ENCODE results near the gene DNAJC13. TPM values are rescaled to one million over a fixed set of nuclear protein-coding genes. Genes with fewer than 3 reads are reported as not detected.
A peak's percentile ranks its signal among the peaks of the same experiment; 100 is the strongest.

Gene DNAJC13
- total RNA-seq, 6 experiments from 2014 or later = 55.9 to 66.4 (median 60.1) TPM

- H3K4me3 Mint-ChIP-seq = no peak overlapping the region
- no peak for TF ChIP-seq CTCF (IDR thresholded peaks at IDR 0.05)
- H3K27ac Mint-ChIP-seq = no peak overlapping the region
- H3K4me1 Mint-ChIP-seq (ENCODE audit: low read depth) = no peaks in the 10 kb centered on the region
- H3K27me3 Mint-ChIP-seq (ENCODE audit: insufficient read depth) = peaks cover 7% of the 10 kb centered on the region
- H3K36me3 Mint-ChIP-seq (ENCODE audit: low read depth) = no peaks in the 10 kb centered on the region
- H3K9me3 Mint-ChIP-seq = no peaks in the 10 kb centered on the region
- no peak for DNase-seq
Observed at GRCh38 chr3:132406587-132406986, 10.7 kb upstream of the DNAJC13 start.

- no peaks in the 10 kb centered on the region for H3K4me1 Mint-ChIP-seq (ENCODE audit: low read depth)
- H3K4me3 Mint-ChIP-seq = no peak overlapping the region
- H3K36me3 Mint-ChIP-seq (ENCODE audit: low read depth) = no peaks in the 10 kb centered on the region
- peaks cover 7% of the 10 kb centered on the region for H3K27me3 Mint-ChIP-seq (ENCODE audit: insufficient read depth)
- H3K9me3 Mint-ChIP-seq = no peaks in the 10 kb centered on the region
- H3K27ac Mint-ChIP-seq = no peak overlapping the region
- DNase-seq = no peak
- no peak for TF ChIP-seq CTCF (IDR thresholded peaks at IDR 0.05)
Observed at GRCh38 chr3:132407025-132407424, 10.3 kb upstream of the DNAJC13 start.

GRCh38 chr3:132414841-132415240, 2.5 kb upstream of the DNAJC13 start:
- Mint-ChIP-seq H3K4me3 (no peak overlapping the region), H3K27ac (no peak overlapping the region), H3K27me3 (ENCODE audit: insufficient read depth) (no peaks in the 10 kb centered on the region; the same call in 1 of the 2 replicates), H3K36me3 (ENCODE audit: low read depth) (peaks cover 8% of the 10 kb centered on the region), H3K4me1 (ENCODE audit: low read depth) (peaks cover 22% of the 10 kb centered on the region), H3K9me3 (no peaks in the 10 kb centered on the region)
- DNase-seq = no peak
- no peak for TF ChIP-seq CTCF (IDR thresholded peaks at IDR 0.05)

GRCh38 chr3:132416161-132416560, 1.1 kb upstream of the DNAJC13 start:
- Mint-ChIP-seq H3K27me3 (ENCODE audit: insufficient read depth) (no peaks in the 10 kb centered on the region; the same call in 1 of the 2 replicates), H3K27ac (no peak overlapping the region), H3K9me3 (no peaks in the 10 kb centered on the region), H3K4me3 (peak overlapping the region; percentile 96), H3K4me1 (ENCODE audit: low read depth) (peaks cover 35% of the 10 kb centered on the region), H3K36me3 (ENCODE audit: low read depth) (peaks cover 21% of the 10 kb centered on the region)
- no peak for TF ChIP-seq CTCF (IDR thresholded peaks at IDR 0.05)
- DNase-seq = no peak

DNA sequence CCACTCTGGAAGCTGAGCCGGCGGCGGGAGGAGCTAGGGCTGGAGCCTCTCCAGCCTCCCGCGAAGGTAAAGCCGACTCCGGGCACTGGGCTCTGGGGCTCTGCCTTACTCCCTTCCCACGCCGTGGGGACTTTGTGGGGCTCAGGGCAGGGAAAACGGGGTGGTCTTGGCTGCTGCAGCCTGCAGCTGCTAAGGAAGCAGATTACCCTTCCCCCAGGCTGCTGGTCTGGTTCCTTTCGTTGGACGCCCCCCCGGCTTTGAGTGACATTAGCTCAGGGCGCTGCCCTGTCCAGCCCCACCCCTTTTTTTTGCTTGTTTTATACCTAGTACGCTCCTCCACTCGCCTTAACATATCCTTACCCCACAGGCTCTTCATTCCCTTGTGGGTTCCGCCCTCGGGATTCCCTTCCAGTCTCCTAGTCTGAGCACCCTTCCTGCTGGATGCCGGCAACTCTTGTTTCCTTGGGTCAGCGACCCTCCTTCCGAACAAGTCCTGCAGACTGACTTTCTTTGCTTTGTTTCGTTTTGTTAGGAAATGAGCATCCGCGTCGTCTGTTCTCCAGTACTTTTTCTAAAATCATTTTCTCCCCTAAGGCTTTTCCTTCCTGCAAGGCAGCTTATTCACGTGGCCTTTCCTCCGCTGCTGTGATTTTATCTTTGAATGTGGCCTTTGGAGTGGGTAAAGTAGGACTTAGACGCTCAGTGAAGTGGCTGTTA, 551 bp downstream of the DNAJC13 start:
- H3K9me3 Mint-ChIP-seq = no peaks in the 10 kb centered on the region
- DNase-seq = peak; percentile 67
- H3K4me3 Mint-ChIP-seq = peak overlapping the region; percentile 96
- peak overlapping the region; percentile 87 for H3K27ac Mint-ChIP-seq
- no peaks in the 10 kb centered on the region; the same call in 1 of the 2 replicates for H3K27me3 Mint-ChIP-seq (ENCODE audit: insufficient read depth)
- H3K36me3 Mint-ChIP-seq (ENCODE audit: low read depth) = peaks cover 23% of the 10 kb centered on the region
- TF ChIP-seq CTCF (IDR thresholded peaks at IDR 0.05) = no peak
- H3K4me1 Mint-ChIP-seq (ENCODE audit: low read depth) = peaks cover 52% of the 10 kb centered on the region

Measured in HFFc6 (cell line).